ENCODE data around the gene PRR19.

PRR19 gene

GRCh38 chr19:42284066-42284501 lies 17.8 kb upstream of the PRR19 start:
- peak; percentile 90 for DNase-seq

- no peak for DNase-seq
Observed at GRCh38 chr19:42284591-42285341, 17.2 kb upstream of the PRR19 start.

- DNase-seq: no peak
Observed at GRCh38 chr19:42285541-42285941, 16.4 kb upstream of the PRR19 start.

GRCh38 chr19:42285988-42286348 lies 16.0 kb upstream of the PRR19 start:
- DNase-seq: no peak

- DNase-seq: peak; percentile 55
Observed at GRCh38 chr19:42286349-42287016, 15.4 kb upstream of the PRR19 start.

- DNase-seq: no peak
Observed at GRCh38 chr19:42287017-42287826, 14.7 kb upstream of the PRR19 start.

GRCh38 chr19:42287827-42288107 lies 14.2 kb upstream of the PRR19 start:
- no peak for DNase-seq

- DNase-seq: no peak
Observed at GRCh38 chr19:42288387-42288786, 13.5 kb upstream of the PRR19 start.

GRCh38 chr19:42288881-42289555 lies 12.9 kb upstream of the PRR19 start:
- no peak for DNase-seq

- DNase-seq: no peak
Observed at GRCh38 chr19:42289556-42290041, 12.3 kb upstream of the PRR19 start.

GRCh38 chr19:42290136-42290522 lies 11.8 kb upstream of the PRR19 start:
- DNase-seq: no peak

- DNase-seq: no peak
Observed at GRCh38 chr19:42290523-42291434, 11.2 kb upstream of the PRR19 start.

- DNase-seq: no peak
Observed at GRCh38 chr19:42291435-42291810, 10.5 kb upstream of the PRR19 start.

GRCh38 chr19:42292042-42292960 lies 9.6 kb upstream of the PRR19 start:
- DNase-seq: no peak

- DNase-seq: no peak
Observed at GRCh38 chr19:42292963-42293362, 9.0 kb upstream of the PRR19 start.

- DNase-seq: no peak
Observed at GRCh38 chr19:42293540-42293939, 8.4 kb upstream of the PRR19 start.

- DNase-seq: no peak
Observed at GRCh38 chr19:42293948-42294347, 8.0 kb upstream of the PRR19 start.

GRCh38 chr19:42294471-42295137 lies 7.3 kb upstream of the PRR19 start:
- DNase-seq: no peak

- no peak for DNase-seq
Observed at GRCh38 chr19:42295342-42295741, 6.6 kb upstream of the PRR19 start.

Data from fibroblast of skin of scalp (primary cell).